HG03103 (cell line): Measurements from ENCODE around the gene GPX6.
"Not testable (repeated sequence)": the region's sequence is repeated elsewhere in the genome, so short reads cannot be mapped to it uniquely, and the experiment has no call there.

ENCODE experiments used
- ATAC-seq: cut with Tn5 transposase; IDR thresholded peaks from one replicate; pipeline ENCODE4 v1.9.1; 2021; ENCODE audit warnings: low read depth; ENCODE audit not compliant: unreplicated experiment

Gene GPX6, protein sequence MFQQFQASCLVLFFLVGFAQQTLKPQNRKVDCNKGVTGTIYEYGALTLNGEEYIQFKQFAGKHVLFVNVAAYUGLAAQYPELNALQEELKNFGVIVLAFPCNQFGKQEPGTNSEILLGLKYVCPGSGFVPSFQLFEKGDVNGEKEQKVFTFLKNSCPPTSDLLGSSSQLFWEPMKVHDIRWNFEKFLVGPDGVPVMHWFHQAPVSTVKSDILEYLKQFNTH

DNA sequence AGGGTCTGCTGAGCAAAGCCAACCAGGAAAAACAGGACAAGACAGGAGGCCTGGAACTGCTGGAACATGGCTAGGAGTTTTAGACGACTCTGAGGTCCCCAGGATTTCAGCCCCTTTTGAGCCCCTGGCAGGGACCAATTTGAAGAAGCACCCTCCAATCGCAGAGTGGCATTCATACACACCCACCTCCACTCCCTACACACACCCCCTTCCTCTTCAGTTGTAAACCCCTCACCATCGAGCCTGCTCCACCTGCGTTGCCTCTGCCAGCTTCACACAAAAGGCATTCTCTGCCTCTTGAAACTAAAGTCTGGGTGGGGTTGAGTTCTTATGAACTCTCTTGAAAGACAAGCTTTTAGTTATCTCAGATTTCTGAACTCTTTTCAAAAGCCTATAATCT, at the start of gene GPX6:
TSS of gene GPX6 (minus strand) at position 118 of the 400 bp plus-strand sequence. CDS start at position 68, 50 bp downstream.
- no peak for ATAC-seq

DNA sequence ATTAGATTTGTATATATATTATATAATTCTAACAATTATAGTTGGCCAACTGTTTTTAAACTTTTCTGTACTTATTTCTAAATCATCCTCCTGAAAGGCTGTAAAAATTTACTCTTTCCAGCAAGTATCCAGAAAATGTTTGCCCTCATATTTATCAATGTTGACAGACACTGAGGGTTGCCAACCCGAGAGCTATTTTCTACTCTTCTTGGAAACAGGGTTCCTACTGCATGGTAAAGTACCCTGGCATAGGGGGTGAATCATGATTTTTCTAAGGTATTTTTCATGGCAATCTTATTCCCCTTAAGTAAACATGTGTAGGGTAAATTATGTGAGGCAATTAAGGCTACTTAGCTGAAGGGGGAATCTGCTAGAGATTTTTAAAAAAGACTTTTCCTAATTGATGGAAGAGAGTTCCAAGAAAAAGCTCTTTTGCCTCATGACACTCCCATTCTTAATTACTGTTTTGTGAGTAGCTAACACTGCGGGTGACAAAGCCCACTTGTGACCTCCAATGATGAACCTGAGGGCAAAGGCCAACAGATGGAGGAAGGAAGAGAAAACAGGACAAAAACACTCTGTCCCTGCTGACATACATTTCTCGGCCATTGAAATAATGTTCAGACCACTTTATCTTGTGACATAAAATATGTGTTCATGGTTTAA, 48.0 kb upstream of the GPX6 start:
- no peak for ATAC-seq

DNA sequence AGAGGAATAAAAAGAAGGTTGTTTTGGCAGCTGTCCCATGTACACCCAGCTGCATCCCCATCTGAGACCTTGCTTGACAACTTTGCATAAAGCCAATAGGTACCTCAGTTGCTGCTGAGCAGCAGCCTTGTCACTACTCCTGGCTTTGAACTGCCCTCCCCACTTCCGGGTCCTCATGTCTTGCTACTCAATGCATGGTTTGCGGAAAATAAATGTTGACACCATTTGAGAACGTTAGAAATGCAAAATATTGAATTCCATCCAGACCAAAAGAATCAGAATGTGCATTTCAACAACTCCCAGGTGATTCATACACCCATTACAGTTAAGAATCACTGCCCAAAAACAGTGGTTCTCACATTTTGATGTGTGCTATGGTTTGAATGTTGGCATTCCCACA, 43.0 kb upstream of the GPX6 start:
- no peak for ATAC-seq

DNA sequence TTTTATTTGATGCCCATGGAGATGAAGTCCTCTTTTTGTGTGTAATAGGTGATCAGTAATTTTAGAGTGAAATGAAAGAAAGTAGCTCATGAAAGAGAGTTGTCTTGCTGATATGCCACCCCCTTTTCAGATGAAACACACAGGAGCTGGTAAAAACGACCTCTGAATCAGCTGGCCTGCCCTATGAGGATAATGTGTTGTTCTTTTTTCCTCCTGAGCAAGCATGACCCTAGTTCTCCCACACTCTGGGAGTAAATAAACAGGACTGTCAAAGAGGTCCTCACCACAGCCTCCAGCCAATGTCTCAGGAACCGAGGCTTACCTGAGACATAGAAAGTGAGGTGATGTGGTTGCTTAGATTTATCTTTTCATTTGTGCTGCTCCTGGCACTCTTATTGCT, 39.5 kb upstream of the GPX6 start:
- no peak for ATAC-seq

GRCh38 chr6:28553986-28554881, 38.6 kb upstream of the GPX6 start:
- no peak for ATAC-seq

- ATAC-seq = no peak
Observed at GRCh38 chr6:28553384-28553985, 37.9 kb upstream of the GPX6 start.

- ATAC-seq = no peak
Observed at GRCh38 chr6:28551891-28552666, 36.5 kb upstream of the GPX6 start.

DNA sequence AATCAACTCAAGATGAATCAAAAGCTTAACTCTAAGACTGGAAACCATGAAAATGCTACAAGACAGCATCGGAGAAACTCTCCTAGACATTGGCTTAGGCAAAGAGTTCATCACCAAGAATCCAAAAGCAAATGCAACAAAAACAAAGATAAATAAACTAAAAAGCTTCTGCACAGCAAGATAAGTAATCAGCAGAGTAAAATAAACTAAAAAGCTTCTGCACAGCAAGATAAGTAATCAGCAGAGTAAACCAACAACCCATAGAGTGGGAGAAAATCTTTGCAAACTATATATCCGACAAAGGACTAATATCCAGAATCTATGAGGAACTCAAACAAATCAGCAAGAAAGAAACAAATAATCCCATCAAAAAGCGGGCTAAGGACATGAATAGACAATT, 31.4 kb upstream of the GPX6 start:
- not testable (repeated sequence) for ATAC-seq

DNA sequence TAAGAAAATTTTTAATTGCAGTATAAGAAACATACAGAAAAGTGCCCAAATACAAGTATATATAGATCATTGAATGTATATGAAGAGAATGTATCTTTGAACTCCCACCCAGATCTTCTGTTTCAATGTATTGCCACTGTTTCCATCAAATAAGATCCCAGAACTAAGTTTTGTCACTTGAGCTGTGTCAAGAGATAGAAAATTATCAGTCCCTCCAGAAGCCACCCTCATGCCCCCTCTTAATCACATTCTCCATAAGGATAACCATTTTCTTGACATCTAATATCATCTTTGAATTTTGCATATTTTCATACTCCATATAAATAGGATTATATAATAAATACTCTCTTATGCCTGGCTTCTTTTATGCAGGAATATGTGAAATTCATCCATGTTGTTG, 30.4 kb upstream of the GPX6 start:
- ATAC-seq = no peak

DNA sequence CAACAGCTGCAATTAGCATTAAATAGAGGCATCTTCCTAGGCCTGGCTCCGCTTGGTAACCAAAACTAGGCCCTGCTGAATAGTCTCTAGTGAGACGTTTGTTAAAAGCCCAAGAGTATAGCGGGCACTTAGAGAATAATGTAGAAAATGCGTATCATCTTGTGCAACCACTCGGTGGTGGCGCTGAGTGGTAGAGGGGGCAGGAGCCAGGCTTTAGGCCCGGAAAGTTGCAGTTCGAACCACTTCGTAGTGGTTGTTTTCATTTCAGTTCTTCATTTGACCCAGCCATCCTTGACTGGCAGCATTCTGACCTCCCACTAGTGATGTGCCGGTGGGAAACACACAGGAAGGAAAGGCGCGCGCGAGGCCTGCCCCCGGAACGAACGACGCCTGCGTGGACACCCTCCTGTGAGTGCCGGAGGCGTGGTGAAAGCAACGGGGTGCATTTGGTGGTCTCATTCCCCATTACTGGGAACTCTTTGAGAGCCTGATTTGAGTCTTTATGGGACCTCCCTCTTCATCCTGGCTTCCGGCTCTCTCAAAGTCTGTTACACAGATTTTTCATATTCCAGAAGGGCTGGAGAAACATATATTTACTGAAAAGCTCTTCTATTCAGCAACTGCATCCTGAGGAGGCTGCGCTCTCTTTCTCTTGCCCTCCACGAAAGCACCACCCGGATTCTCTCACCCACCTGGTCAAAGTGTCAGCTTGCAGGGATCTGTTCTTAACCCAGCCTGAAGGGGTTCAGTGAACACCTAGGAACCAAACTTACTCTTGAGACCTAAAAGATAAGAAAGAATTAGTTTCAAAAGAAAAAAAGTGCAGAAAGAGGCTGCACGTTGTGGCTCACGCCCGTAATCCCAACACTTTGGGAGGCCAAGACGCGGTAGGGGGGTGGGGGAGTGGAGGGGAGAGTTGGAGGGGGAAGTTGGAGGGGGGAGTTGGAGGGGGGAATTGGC, 28.3 kb upstream of the GPX6 start:
- ATAC-seq = no peak

DNA sequence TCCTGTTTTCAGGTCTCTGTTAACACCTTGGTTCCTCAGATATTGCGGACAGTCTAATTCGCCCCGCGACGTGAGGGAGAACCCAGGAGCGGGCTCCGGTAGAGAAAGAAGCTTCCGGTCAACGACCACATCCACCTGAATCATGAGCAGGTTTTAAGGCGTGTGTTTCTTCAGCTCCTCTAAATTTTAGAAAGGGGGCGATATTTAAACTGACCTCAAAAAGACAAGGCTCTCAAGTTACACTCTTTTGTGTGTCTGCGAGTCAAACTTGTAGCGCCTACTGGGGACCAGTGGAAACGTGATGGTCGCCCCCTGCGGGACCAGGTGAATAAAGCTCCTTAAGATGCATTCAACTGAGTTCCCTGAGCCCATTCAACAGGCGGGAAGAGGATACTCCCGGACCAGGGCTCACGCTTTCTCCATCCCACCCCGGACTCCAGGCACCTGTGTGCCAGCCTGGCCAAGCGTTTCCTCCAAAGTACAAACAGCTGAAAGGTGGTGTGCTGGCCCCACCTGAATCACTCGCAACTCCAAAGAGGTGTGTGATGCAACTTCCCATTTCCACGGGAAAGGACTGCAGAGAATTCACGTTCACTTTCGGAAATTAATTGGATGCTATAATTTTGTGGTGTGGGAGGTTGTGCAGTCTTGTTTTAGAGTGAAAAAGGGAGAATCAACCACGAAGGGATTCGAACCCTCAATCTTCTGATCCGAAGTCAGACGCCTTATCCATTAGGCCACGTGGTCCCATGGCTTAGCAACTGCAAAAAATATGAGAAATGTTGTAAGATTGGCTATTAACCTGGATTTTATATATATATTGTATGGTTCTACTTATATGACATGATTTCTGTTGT, 27.1 kb upstream of the GPX6 start:
- no peak for ATAC-seq

- no peak for ATAC-seq
Observed at GRCh38 chr6:28541996-28542395, 26.4 kb upstream of the GPX6 start.

DNA sequence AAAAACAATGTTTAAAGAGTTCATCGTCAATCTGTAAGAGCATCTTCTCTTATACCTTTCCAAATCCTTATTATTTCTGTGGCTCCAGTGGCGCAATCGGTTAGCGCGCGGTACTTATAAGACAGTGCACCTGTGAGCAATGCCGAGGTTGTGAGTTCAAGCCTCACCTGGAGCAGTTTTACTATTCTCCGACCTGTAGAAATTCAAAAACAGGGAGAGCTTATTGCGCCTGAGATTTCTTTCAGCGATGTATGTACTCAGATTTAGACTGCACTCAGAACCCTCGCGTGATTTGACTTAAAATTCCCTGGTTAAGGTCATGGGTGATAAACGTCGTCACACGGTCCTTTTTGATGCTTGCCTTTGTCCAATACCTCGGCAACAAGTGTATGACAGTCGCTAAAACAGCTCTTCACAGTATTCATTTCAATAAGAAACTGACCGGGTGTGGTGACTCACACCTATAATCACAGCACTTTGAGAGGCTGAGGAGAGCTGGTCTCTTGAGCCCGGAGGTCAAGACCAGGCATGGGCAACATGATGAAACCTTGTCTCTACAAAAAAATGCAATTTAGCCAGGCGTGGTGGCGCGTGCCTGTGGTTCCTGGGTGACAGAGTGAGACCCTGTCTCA, 22.0 kb upstream of the GPX6 start:
- no peak for ATAC-seq

GRCh38 chr6:28537065-28537464, 21.5 kb upstream of the GPX6 start:
- no peak for ATAC-seq

GRCh38 chr6:28534875-28535274, 19.3 kb upstream of the GPX6 start:
- ATAC-seq = no peak

DNA sequence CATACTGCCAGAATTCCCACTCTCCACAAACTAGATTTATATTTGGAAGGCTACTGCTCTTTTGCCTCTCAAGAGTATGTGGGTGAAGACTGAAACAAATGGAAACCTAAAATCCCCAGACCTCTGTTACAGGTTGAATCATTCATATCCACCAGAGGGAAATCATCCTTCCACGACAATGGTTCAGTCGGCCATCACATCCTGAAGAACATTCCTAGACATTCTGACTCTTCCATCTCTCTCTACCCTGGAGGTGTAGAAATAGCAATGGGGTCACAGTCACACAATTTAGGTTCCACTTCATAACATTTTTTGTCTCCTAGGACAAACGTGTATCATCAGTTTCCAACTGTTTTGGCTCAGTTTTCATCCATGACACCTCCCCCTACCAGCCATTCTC, 18.7 kb upstream of the GPX6 start:
- no peak for ATAC-seq

DNA sequence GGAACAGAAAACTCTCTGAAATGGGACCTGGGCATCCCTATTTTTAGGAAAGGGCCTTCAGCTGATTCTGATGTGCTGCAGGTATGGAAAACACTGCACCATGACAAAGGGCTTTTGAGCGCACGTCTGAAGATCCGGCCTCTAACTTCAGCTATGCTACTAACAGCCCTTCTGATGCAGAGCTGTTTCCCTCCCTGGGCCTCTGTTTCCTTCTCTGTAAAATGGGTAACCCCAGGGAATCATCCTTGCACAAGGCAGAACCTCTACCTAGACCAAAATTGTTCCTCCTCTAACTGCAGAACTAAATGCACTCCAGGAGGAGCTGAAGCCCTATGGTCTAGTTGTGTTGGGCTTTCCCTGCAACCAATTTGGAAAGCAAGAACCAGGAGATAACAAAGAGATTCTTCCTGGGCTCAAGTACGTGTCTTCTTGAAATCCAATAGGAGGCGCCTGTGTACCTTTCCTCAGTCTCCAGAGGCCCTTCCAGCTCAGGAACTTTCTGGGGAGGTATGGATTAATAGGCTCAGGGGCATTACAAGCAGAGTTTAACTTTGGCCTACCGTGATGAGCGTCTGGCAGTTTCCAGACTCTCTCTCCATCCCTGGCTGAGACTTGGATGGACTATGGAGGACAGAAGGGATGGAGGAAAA, 16.0 kb upstream of the GPX6 start:
- no peak for ATAC-seq
